Cerebellar nuclear complex (tissue), 1 donor: ENCODE results near the gene CEACAM1.
"Not testable (repeated sequence)": the region's sequence is repeated elsewhere in the genome, so short reads cannot be mapped to it uniquely, and the experiment has no call there.

ENCODE experiments used
- DNase-seq, 2 experiments: peaks; one replicate each; lab custom pipeline; 2025; lab: John Stamatoyannopoulos, UW

The CEACAM1 gene

DNA sequence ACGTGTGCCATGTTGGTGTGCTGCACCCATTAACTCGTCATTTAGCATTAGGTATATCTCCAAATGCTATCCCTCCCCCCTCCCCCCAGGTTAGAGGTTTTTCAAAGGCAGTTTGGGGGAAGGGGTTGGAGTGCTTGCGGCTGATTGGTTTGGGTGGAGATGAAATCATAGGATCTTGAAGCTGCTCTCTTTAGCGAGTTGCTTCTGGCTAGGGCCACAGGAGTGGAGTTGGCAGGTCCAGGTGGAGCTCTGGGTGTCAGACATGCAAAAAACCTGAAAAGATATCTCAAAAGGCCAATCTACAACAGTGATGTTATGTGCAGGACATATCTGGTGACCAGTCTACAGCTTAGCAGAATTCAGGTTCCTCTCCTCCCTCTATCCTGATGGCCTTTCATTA is 52.9 kb downstream of the CEACAM1 start:
- DNase-seq: no peak

DNA sequence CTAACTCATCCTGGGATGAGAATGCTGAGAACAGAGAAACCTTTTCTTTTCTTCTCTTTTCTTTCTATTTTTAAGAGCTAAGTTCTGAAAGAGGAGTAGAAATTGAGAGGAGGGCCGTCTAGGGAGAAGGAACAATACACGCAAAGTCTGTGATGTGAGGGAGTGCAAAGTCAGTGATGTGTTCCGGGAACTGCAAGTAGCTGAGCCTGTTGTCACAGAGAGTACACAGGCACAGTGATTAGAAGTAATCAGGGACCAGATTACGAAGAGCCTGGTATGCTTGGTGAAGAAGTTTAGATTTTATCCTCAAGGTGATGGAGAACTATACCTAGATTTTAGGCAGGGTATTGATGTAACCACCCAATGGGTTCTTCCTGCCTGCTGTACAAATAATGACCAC is 53.5 kb downstream of the CEACAM1 start:
- DNase-seq: no peak

DNA sequence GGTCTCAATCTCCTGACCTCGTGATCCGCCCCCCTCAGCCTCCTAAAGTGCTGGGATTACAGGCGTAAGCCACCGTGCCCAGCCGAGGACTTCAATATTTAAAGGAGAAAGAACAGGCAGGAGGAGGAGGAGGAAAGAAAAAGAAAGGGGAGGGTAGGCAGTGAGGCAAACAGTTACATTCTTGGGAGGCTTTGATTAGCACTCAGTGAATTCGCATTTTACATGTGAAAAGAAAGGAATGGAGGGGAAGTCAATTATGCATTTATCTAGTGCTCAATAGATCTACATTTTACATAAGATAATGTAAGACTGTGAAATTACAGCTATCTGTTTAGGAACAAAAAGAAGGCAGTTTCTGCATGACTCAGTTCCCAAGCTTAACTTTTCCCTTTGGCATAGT is 54.6 kb downstream of the CEACAM1 start:
- no peak for DNase-seq

DNA sequence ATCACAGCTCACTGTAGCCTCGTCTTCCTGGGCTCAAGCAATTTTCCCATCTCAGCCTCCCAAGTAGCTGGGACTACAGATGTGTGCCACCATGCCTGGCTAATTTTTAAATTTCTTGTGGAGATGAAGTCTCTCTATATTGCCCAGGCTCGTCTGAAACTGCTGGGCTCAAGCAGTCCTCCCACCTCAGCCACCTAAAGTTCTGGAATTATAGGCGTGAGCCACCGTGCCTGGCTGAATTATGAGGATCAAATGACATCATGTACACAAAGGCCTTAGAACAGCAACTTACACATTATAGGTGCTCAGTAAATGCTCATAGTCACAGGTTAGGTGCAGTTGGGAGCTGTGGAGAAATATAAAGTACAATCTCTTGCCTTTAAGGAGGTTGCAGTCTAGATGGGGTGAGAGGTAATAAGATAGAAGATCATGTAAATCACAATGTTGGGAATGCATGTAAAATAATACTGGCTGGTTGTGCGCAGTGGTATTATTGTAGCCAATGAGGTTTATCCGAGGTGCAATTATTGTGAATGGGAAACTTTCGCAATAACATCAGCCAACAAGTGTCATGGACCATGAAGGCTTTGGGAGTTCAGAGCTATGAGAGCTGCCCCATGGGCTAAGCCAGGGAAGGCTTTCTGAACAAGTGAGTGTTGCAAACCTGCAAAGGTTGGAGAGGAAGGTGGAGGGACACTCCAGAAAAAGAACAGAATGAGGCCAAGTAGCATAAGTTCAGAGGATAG is 55.7 kb downstream of the CEACAM1 start:
- DNase-seq: no peak

DNA sequence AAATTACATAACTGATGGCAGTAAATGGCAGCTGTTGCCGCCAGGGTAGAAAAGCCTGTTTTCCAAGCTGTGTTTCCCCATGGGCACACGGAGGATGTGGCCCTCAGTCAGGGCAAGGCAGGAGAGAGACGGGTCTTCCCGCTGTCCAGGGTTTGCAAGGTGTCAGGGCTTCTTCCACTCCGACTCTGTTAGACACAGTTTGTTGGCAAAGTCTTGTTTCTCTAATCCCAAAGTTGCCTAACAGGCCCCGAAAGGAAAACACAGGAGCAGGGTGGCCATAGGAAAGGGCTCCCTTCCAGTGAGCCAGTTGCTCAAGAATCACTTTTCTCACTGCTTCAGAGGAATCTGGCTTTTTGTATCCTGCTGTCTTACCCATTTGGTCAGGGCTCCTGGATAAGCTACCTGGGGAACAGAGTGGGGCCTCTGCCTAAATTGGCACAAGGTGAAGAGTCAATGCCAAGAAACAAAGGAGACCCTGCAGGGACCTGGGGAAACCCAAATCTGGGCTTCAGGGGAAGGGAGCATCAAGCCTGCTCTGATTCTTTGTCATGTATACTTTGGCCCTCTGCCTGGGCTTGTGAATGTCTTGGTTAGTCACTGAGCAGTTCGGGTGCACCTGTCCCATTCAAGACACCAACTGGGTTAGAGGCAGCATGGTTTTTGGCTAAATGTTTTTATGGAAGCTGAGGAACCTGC is 56.6 kb downstream of the CEACAM1 start:
- DNase-seq: no peak

DNA sequence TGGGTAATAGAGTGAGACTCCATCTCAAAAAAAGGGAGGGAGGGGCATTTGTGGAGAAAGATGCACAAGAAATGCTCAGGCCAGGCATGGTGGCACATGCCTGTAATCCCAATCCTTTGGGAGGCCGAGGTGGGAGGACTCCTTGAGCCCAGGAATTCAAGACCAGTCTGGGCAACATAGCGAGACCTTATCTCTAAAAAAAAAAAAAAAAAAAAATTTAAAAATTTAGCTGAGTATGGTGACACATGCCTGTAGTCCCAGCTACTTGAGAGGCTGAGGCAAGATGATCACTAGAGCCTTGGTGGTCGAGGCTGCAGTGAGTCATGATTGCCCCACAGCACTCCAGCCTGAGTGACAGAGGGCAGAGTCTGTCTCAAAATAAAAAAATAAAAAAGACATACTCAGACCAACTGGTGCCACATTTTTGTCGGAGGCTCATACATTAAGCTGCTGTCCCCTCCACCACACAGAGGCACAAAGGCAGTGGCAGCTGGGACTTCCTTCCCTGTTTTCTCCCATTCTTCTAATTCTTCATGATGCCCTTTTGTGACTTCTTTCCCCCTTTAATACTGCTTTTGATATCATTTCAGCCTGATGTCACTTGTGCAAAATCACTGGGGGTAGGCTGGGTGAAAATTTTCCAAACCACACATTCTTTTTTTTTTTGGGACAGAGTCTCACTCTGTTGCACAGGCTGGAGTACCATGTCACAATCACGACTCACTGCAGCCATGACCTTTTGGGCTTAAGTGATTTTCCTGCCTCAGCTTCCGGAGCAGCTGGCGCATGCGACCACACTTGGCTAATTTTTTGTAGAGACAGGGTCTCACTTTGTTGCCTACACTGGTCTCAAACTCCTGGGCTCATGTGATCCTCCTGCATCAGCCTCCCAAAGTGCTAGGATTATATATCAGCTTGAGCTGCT is 58.7 kb downstream of the CEACAM1 start:
- no peak for DNase-seq

DNA sequence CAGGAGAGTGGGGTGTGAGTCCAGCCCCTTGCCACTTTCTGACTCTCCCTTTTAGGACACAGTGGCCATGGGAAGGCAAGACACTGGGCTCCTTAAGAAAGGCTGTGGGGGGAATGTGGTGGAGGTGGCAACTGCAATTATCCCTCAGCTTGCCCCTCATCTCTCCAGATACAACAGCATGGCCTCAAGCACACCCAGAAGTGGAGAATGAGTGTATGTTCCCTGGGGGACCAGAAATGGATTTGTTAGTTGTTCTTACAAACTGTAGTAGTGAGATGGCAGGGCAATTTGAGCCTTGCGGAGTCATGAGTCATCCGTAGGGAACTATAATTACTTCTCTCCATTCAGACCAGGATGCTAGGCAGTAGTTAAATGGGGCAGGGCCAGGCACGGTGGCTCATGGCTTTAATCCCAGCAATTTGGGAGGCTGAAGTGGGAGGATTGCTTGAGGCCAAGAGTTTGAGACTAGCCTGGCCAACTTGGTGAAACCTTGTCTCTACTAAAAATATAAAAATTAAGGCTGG is 59.9 kb downstream of the CEACAM1 start:
- DNase-seq: no peak

DNA sequence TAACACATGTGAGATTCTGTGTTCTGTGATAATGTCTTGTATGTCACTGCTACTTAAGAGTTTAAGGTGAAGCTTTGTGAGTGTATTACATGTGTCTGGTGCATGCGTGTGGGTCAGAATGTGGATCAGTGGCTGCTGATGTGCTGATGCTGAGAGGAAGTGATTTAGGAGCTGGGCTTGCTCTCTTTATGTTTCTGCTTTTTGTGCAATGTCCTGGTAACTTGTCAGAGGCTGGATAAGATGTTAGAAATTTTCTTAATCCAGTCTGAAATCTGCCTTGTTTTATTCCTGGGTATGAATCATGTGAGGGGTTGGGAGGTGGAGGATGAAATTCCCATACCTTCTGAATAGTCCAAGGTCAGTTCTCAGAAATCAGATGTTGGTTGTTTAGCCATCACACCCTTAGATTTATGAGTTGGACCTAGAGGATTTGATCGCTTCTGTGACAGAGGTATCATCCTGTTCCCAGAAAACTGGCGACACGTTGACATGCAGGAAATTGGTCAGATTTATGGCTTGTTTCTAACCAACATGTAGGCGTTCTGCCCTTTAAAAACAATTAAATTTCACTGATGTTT is 61.0 kb downstream of the CEACAM1 start:
- DNase-seq: no peak

DNA sequence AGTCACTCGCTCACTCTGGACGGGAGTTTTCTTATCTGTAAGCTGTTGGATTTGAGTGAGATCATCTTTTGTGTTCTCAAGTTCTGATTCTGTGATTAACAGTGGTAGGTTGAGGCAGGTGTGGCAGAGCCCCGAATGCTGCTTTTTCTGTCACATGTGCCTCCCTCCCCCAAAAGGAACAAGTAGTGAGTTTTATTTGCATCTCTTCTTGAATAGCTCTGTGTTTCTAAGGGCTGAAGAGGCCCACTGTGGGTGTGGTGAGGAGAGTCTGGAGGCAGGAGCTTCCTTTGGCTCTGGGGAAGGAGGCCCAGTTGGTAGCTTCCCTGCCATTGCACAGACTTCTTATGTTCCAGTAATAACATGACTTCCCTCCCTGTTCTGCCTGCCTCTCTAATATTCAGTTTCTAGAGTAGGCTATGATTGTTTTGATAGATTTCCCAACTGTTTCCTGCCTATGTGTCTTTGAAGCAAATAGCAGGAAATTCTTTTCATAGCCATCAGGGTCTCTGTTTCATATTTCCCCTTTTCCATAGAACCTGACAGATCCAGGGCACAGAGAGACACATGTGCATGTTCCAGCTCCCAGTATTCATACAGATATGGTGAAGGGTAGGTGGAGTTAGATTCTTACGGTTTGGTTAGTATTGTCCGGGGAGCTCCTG is 61.6 kb downstream of the CEACAM1 start:
- DNase-seq: no peak

DNA sequence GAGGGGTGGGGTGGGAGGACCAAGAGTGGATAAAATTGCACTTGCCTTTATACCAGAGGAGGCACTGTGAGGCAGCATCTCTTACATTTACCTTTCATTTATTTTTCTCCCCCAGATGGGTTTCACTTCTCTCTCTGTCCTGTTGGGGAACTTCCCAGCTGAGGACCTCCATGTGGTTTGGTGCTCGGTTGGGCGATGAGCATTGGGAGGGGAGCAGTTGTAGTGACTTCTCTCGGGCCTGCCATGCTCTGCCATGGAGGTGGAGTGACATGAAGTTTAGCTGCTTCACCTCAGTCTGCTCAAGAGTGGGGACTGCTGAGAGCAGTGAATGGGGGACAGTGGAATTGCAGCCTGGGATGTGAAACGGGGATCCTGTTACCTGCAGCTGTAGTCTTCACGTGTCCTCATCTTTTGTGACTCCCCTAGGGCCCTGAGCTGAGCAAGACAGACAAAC is 62.4 kb downstream of the CEACAM1 start:
- no peak for DNase-seq

DNA sequence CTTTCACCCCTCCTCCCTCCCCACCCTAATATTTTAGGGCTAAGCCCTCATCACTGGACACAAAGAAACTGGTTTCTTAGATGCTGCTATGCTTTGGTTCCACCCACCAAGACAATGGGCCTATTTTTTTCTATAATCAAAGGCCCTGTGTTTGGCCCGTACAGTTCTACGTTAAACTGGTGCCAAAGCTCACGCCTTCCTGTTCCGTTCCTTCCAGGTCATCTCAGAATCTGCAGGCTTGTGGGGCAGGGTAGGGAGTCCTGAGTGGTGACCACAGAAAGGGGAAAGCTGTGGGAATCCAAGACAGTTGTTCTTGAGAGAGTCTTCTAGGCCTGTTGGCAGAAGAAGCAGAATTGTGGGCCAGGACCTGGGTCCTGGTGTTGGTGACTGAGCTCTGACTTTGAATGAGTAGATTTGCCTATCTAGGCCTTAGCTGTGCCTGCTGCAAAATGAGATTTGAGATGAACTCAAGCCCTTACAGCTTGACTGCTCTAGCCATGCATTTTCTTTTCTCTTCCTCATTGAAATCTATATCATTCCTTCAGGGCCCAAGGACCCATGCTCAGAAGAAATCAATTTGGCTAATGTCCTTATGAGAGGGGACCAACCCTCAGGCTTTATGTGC is 66.5 kb downstream of the CEACAM1 start:
- no peak for DNase-seq

DNA sequence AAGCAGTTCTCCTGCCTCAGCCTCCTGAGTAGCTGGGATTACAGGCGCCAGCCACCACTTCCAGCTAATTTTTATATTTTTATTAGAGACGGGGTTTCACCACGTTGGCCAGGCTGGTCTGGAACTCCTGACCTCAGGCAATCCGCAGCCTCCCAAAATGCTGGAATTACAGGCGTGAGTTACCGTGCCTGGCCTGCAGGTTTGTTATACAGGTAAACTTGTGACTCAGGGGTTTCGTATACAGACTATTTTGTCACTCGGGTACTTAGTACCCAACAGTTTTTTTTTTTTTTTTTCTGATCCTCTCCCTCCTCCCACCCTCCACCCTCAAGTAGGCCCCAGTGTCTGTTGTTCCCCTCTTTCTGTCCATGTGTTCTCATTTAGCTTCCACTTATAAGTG is 67.0 kb downstream of the CEACAM1 start:
- DNase-seq: not testable (repeated sequence)

DNA sequence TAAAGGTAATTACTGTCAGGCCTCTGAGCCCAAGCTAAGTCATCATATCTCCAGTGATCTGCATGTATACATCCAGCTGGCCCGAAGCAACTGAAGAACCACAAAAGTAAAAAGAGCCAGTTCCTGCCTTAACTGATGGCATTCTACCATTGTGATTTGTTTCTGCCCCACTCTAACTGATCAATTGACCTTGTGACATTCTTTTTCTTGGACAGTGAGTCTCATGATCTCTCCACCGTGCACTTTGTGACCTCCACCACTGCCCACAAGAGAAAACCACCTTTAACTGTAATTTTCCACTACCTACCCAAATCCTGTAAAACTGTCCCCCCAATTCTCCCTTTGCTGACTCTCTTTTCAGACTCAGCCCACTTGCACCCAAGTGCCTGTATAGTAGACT is 68.4 kb downstream of the CEACAM1 start:
- DNase-seq: no peak
